ENCODE data around the gene KLHL26.

DNA sequence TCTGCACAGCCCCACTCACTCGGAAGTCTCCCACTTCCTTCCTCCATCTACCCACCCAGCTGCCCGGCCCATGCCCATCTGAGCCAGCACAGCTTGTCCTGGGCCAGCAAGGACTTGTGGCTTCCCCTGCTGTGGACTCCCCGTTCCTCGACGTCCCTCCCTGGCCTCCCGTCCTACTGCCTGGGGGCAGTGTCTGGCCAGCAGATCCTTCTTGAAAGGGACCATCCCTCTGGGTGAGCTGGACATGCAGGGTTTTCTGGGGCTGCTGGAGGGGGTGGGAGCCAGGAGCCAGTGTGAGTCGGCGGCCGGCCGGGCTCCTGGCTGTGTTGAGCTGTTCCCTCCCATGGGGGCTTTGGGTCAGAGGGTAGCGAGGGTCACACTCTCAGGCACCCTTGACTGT lies 73.4 kb downstream of the KLHL26 start:
- TF ChIP-seq, protein P1, sequence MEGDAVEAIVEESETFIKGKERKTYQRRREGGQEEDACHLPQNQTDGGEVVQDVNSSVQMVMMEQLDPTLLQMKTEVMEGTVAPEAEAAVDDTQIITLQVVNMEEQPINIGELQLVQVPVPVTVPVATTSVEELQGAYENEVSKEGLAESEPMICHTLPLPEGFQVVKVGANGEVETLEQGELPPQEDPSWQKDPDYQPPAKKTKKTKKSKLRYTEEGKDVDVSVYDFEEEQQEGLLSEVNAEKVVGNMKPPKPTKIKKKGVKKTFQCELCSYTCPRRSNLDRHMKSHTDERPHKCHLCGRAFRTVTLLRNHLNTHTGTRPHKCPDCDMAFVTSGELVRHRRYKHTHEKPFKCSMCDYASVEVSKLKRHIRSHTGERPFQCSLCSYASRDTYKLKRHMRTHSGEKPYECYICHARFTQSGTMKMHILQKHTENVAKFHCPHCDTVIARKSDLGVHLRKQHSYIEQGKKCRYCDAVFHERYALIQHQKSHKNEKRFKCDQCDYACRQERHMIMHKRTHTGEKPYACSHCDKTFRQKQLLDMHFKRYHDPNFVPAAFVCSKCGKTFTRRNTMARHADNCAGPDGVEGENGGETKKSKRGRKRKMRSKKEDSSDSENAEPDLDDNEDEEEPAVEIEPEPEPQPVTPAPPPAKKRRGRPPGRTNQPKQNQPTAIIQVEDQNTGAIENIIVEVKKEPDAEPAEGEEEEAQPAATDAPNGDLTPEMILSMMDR (IDR thresholded peaks at IDR 0.05), result no peak
- TF ChIP-seq POLR2A (IDR thresholded peaks at IDR 0.05), result no peak
